Dermis microvascular lymphatic vessel endothelial cell (primary cell): ENCODE data around the gene REEP5. TPM values are rescaled to one million over a fixed set of nuclear protein-coding genes. Genes with fewer than 3 reads are reported as not detected.
"Not testable (repeated sequence)": the region's sequence is repeated elsewhere in the genome, so short reads cannot be mapped to it uniquely, and the experiment has no call there.

ENCODE experiments used
- DNase-seq, 2 donors: peaks; one replicate each; pipeline versions ENCODE4 v3.0.0 to v3.0.0-alpha.2; 2010; ENCODE audit warnings: low read depth in 2 of 2
- total RNA-seq: library from RNA; depleted of rRNA; stranded (reverse); fragments of >200 nt; gene quantifications from 2 replicates; pipeline ENCODE4 v1.2.1, GENCODE V29; 2014

The REEP5 gene
- total RNA-seq, 1 donor from 2014 or later, result 57.4 TPM

- DNase-seq, result no peak
These were observed 35.1 kb downstream of the REEP5 start for GRCh38 chr5:112886975-112887374.

- DNase-seq, result no peak
These were observed 37.0 kb downstream of the REEP5 start for GRCh38 chr5:112885001-112885400.

- no peak for DNase-seq
These were observed 38.8 kb downstream of the REEP5 start for GRCh38 chr5:112883192-112883591.

- DNase-seq, result no peak
These were observed 41.6 kb downstream of the REEP5 start for GRCh38 chr5:112880219-112880964.

- DNase-seq, result peak in 1 of 2 donors; percentile 29
These were observed 43.3 kb downstream of the REEP5 start for GRCh38 chr5:112878760-112879159.

GRCh38 chr5:112878101-112878500 is 43.9 kb downstream of the REEP5 start:
- DNase-seq, result no peak

- no peak for DNase-seq
These were observed 45.7 kb downstream of the REEP5 start for GRCh38 chr5:112876362-112876761.

GRCh38 chr5:112870966-112871365 is 51.1 kb downstream of the REEP5 start:
- no peak for DNase-seq

- no peak for DNase-seq
These were observed 52.1 kb downstream of the REEP5 start for GRCh38 chr5:112869948-112870347.

GRCh38 chr5:112867411-112867810 is 54.6 kb downstream of the REEP5 start:
- no peak for DNase-seq

- no peak for DNase-seq
These were observed 55.3 kb downstream of the REEP5 start for GRCh38 chr5:112866739-112867138.

GRCh38 chr5:112865128-112865527 is 56.9 kb downstream of the REEP5 start:
- no peak for DNase-seq

- peak in 1 of 2 donors; percentile 9 for DNase-seq
These were observed 58.5 kb downstream of the REEP5 start for GRCh38 chr5:112863549-112863948.

GRCh38 chr5:112862085-112862484 is 59.9 kb downstream of the REEP5 start:
- DNase-seq, result peak in 1 of 2 donors; percentile 44

GRCh38 chr5:112861638-112861985 is 60.4 kb downstream of the REEP5 start:
- peak in 1 of 2 donors; percentile 5 for DNase-seq

- DNase-seq, result peak; percentile 96 to 98
These were observed 60.9 kb downstream of the REEP5 start, which contains the start of gene SRP19 for GRCh38 chr5:112860929-112861637. Gene SRP19 (plus strand): TSS chr5:112861287. CDS start chr5:112861377, 90 bp downstream.

- not testable (repeated sequence) for DNase-seq
These were observed 61.5 kb downstream of the REEP5 start for GRCh38 chr5:112860571-112860928.

GRCh38 chr5:112857866-112858265 is 64.2 kb downstream of the REEP5 start:
- no peak for DNase-seq

- no peak for DNase-seq
These were observed 67.4 kb downstream of the REEP5 start for GRCh38 chr5:112854651-112855050.

- DNase-seq, result no peak
These were observed 72.1 kb downstream of the REEP5 start for GRCh38 chr5:112849912-112850311.

- peak; percentile 50 to 77 for DNase-seq
These were observed 73.8 kb downstream of the REEP5 start for GRCh38 chr5:112848116-112848811.

- no peak for DNase-seq
These were observed 74.7 kb downstream of the REEP5 start for GRCh38 chr5:112847306-112847705.
